ENCODE results near the gene CCDC197. TPM values are rescaled to one million over a fixed set of nuclear protein-coding genes. Genes with fewer than 3 reads are reported as not detected.

CCDC197 gene
- total RNA-seq, 2 donors from 2014 or later, result not detected

DNA sequence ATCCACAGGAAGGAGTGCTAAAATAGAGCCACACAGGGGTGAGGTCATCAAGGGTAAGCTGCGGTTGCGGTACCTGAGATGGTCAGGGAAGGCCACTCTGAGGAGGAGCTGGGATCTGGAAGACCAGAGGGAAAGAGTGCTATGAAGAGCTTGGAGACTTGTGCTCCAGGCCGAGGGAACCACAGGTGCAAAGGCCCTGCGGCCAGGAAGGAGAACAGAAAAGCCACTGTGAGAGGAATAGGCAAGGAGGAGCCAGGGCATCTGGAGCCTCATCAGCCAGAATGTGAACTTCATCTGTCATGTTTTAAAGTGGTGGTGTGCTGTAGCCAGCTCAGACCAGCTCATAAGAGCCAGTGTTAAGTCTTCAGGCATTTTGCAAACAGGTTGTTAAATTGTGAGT, 5.5 kb upstream of the CCDC197 start:
- Histone ChIP-seq H3K9ac (ENCODE audit: extremely low read depth, low read length, poor library complexity, severe bottlenecking) (no peak overlapping the region), H3K27me3 (ENCODE audit: control insufficient read depth, insufficient read depth, low read length, poor library complexity, severe bottlenecking) (peaks cover 14% of the 10 kb centered on the region), H3K27ac (ENCODE audit: low read depth, low read length) (no peak overlapping the region), H3K4me3 (ENCODE audit: low read length) (no peak overlapping the region), H3K9me3 (ENCODE audit: control insufficient read depth, low read length) (no peaks in the 10 kb centered on the region), H3K4me1 (ENCODE audit: control insufficient read depth, insufficient read depth, low read length) (peaks cover 4% of the 10 kb centered on the region), H3K36me3 (ENCODE audit: control insufficient read depth, insufficient read depth, low read length) (no peaks in the 10 kb centered on the region)
- TF ChIP-seq CTCF (conservative IDR thresholded peaks at IDR 0.05), result no peak
- WGBS, 2 experiments (ENCODE audit: insufficient coverage in 1 of 2, insufficient read length in 1 of 2), result 91 to 95% methylated on average over 4 of the region's 4 CpGs
- H3K4me3 Mint-ChIP-seq, result no peak overlapping the region
- H3K27ac Mint-ChIP-seq, result no peak overlapping the region
- H3K36me3 Mint-ChIP-seq (ENCODE audit: low read depth), result no peaks in the 10 kb centered on the region
- no peaks in the 10 kb centered on the region for H3K9me3 Mint-ChIP-seq
- peaks cover 10% of the 10 kb centered on the region for H3K4me1 Mint-ChIP-seq
- peaks cover 13% of the 10 kb centered on the region for H3K27me3 Mint-ChIP-seq (ENCODE audit: insufficient read depth)
- no peak for DNase-seq

DNA sequence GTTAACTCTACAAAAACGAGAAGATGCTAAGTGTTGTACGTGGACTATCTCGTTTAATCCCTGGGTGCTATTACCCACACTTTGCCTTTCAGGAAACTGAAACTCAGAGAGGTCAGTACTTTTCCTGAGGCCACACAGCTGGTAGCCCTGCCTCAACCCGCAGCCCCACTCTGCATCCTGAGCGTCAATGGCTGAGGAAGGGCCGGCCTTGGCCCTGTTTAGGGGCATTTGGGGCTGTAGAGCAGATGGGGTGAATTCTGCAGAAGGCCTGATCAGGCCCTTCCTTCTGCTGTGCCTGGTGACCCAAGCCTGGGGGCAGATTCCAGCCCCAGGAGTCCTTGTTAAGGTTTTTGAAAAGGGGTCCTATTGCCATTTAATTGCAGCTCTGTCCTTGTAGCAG, 3.7 kb upstream of the CCDC197 start:
- Mint-ChIP-seq H3K27ac (no peak overlapping the region), H3K9me3 (no peaks in the 10 kb centered on the region), H3K36me3 (ENCODE audit: low read depth) (no peaks in the 10 kb centered on the region), H3K27me3 (ENCODE audit: insufficient read depth) (peaks cover 13% of the 10 kb centered on the region), H3K4me1 (peaks cover 10% of the 10 kb centered on the region), H3K4me3 (no peak overlapping the region)
- Histone ChIP-seq H3K9me3 (ENCODE audit: control insufficient read depth, low read length) (no peaks in the 10 kb centered on the region), H3K27me3 (ENCODE audit: control insufficient read depth, insufficient read depth, low read length, poor library complexity, severe bottlenecking) (peaks cover 14% of the 10 kb centered on the region), H3K36me3 (ENCODE audit: control insufficient read depth, insufficient read depth, low read length) (no peaks in the 10 kb centered on the region), H3K4me1 (ENCODE audit: control insufficient read depth, insufficient read depth, low read length) (peaks cover 4% of the 10 kb centered on the region), H3K9ac (ENCODE audit: extremely low read depth, low read length, poor library complexity, severe bottlenecking) (no peak overlapping the region), H3K4me3 (ENCODE audit: low read length) (no peak overlapping the region), H3K27ac (ENCODE audit: low read depth, low read length) (no peak overlapping the region)
- 79 to 92% methylated on average over 5 to 6 of the region's 6 CpGs for WGBS, 2 experiments (ENCODE audit: insufficient coverage in 1 of 2, insufficient read length in 1 of 2)
- DNase-seq, result no peak
- no peak for TF ChIP-seq CTCF (conservative IDR thresholded peaks at IDR 0.05)

GRCh38 chr14:93994919-93995682, 2.0 kb upstream of the CCDC197 start:
- peak; percentile 68 for DNase-seq
- no peak overlapping the region for H3K27ac Mint-ChIP-seq
- no peaks in the 10 kb centered on the region for H3K36me3 Mint-ChIP-seq (ENCODE audit: low read depth)
- H3K9me3 Mint-ChIP-seq, result no peaks in the 10 kb centered on the region
- H3K4me3 Mint-ChIP-seq, result no peak overlapping the region
- Histone ChIP-seq H3K9me3 (ENCODE audit: control insufficient read depth, low read length) (no peaks in the 10 kb centered on the region), H3K4me1 (ENCODE audit: control insufficient read depth, insufficient read depth, low read length) (no peaks in the 10 kb centered on the region), H3K9ac (ENCODE audit: extremely low read depth, low read length, poor library complexity, severe bottlenecking) (no peak overlapping the region), H3K36me3 (ENCODE audit: control insufficient read depth, insufficient read depth, low read length) (no peaks in the 10 kb centered on the region), H3K4me3 (ENCODE audit: low read length) (no peak overlapping the region), H3K27me3 (ENCODE audit: control insufficient read depth, insufficient read depth, low read length, poor library complexity, severe bottlenecking) (peaks cover 14% of the 10 kb centered on the region), H3K27ac (ENCODE audit: low read depth, low read length) (no peak overlapping the region)
- 90 to 91% methylated on average over 13 of the region's 13 CpGs for whole genome bisulfite sequencing, 2 experiments (ENCODE audit: insufficient coverage in 1 of 2, insufficient read length in 1 of 2)
- H3K27me3 Mint-ChIP-seq (ENCODE audit: insufficient read depth), result peaks cover 15% of the 10 kb centered on the region
- no peak for TF ChIP-seq CTCF (conservative IDR thresholded peaks at IDR 0.05)
- H3K4me1 Mint-ChIP-seq, result peaks cover 4% of the 10 kb centered on the region
